ENCODE measurements around the gene ZNF578. TPM values are rescaled to one million over a fixed set of nuclear protein-coding genes. Genes with fewer than 3 reads are reported as not detected.

Gene ZNF578
- total and polyA plus RNA-seq, 2 of the 8 experiments (the other 6 are each of a cell fraction or from before 2014, with no cell fraction given): 1.6 to 4.2 TPM

GRCh38 chr19:52492201-52492993, 39.0 kb downstream of the ZNF578 start:
- Histone ChIP-seq H3K79me1 (ENCODE audit: low read depth, low read length) (no peaks in the 10 kb centered on the region), H4K20me1 (replicated peaks in 1 of 2; ENCODE audit: control insufficient read depth in 1 of 2, insufficient read depth in 2 of 2, low read length in 2 of 2) (no peaks in the 10 kb centered on the region), H3K27me3 (replicated peaks in 1 of 4; ENCODE audit: control insufficient read depth in 3 of 4, extremely low read depth in 1 of 4, insufficient read depth in 3 of 4, low read length in 3 of 4) (peaks cover 0 to 5% (median 0%) of the 10 kb centered on the region in 4 experiments; a peak in 2 of 7 replicates), H3K4me2 (ENCODE audit: insufficient read depth in 1 of 2, low read depth in 2 of 2, low read length in 2 of 2) (peak overlapping the region; percentile 71 to 76), H3K79me2 (ENCODE audit: control insufficient read depth in 1 of 2, insufficient read depth in 2 of 2, low read length in 2 of 2) (no peaks in the 10 kb centered on the region), H2BK12ac (ENCODE audit: low read depth, low read length) (no peak overlapping the region), H2BK120ac (replicated peaks; ENCODE audit: low read depth, low read length) (peak overlapping the region; percentile 18), H2AFZ (ENCODE audit: low read length) (peak overlapping the region; percentile 66; the same call in 1 of the 2 replicates), H3K4me3 (ENCODE audit: extremely low read depth in 1 of 4, insufficient read depth in 2 of 4, low read depth in 3 of 4, low read length in 4 of 4) (peak overlapping the region; percentile 41 to 67 (median 54)), H2BK20ac (ENCODE audit: low read length) (no peak overlapping the region), H2BK15ac (ENCODE audit: low read length) (no peak overlapping the region), H3K18ac (ENCODE audit: extremely low read depth, low read length) (0 out of 2 replicates have a peak overlapping the region, but pooled peaks have one; percentile 34), H3K23me2 (ENCODE audit: low read depth, low read length) (peaks cover 4% of the 10 kb centered on the region; the same call in 1 of the 2 replicates), H3K4ac (replicated peaks; ENCODE audit: insufficient read length, low read depth, low read length) (no peak overlapping the region), H4K8ac (ENCODE audit: extremely low read depth, insufficient read depth, low read length) (no peak overlapping the region; the same call in 1 of the 2 replicates), H2BK5ac (ENCODE audit: low read depth, low read length) (peak overlapping the region; percentile 44; the same call in 1 of the 2 replicates), H3K9ac (replicated peaks in 1 of 4; ENCODE audit: extremely low read depth in 1 of 4, low read depth in 3 of 4, low read length in 3 of 4) (peak overlapping the region in 1 of 4 experiments; percentile 35; a peak in 3 of 7 replicates), H3K4me1 (replicated peaks in 1 of 4; ENCODE audit: control insufficient read depth in 3 of 4, insufficient read depth in 4 of 4, low read length in 3 of 4) (peaks cover 0 to 7% (median 0%) of the 10 kb centered on the region in 4 experiments; a peak in 3 of 7 replicates), H3K36me3 (ENCODE audit: control insufficient read depth in 2 of 4, insufficient read depth in 4 of 4, low read length in 3 of 4) (no peaks in the 10 kb centered on the region), H3K23ac (ENCODE audit: insufficient read length) (no peak overlapping the region), H3K9me3 (ENCODE audit: insufficient read depth in 2 of 2, low read depth in 1 of 2, low read length in 1 of 2) (peaks cover 0 to 5% of the 10 kb centered on the region in 2 experiments; a peak in 1 of 4 replicates), H4K91ac (replicated peaks; ENCODE audit: insufficient read length, low read length) (no peak overlapping the region), H3K27ac (ENCODE audit: low read depth, low read length) (no peak overlapping the region), H4K5ac (ENCODE audit: insufficient read length, low read depth, low read length) (no peak overlapping the region), H3K14ac (ENCODE audit: insufficient read length) (no peak overlapping the region), H3K56ac (replicated peaks; ENCODE audit: insufficient read length, low read depth, low read length) (no peak overlapping the region), H2AK5ac (ENCODE audit: low read depth, low read length) (no peak overlapping the region)
- POLR2A ChIA-PET (ENCODE audit: partially characterized antibody): interaction anchor here (0.7 to 1.0 kb wide), 5 partner anchors 13 to 148 kb away, joined by 3 to 4 read pairs (median 3); no protein-coding TSS in a partner anchor
- CTCF ChIA-PET (ENCODE audit: partially characterized antibody): interaction anchor here (0.6 to 1.0 kb wide), 3 partner anchors 34 to 168 kb away, joined by 3 to 5 read pairs (median 4); no protein-coding TSS in a partner anchor
- 18% methylated on average over 31 of the region's 37 CpGs; no CpG with 5 or more reads in 1 of the 2 experiments for WGBS, 2 experiments (ENCODE audit: extremely low coverage in 1 of 2, insufficient coverage in 1 of 2, insufficient read length in 1 of 2, insufficient replicate concordance in 2 of 2, low coverage in 1 of 2, low lambda C conversion rate in 2 of 2, missing lambda C conversion rate in 1 of 2)
- peak; percentile 73 to 94 for DNase-seq (ENCODE audit: low read depth in 1 of 2, low spot score in 2 of 2)
- FAIRE-seq: peak; percentile 45
- TF ChIP-seq SP4 (IDR thresholded peaks at IDR 0.05; ENCODE audit: low read length) (no peak), TCF12 (IDR thresholded peaks at IDR 0.05; ENCODE audit: low read depth, low read length) (no peak), ATF3 (IDR thresholded peaks at IDR 0.05; ENCODE audit: insufficient read depth, low read depth, low read length) (no peak), GTF2F1 (IDR thresholded peaks at IDR 0.05; ENCODE audit: borderline replicate concordance, low read depth, low read length) (no peak), EP300 (IDR thresholded peaks at IDR 0.05; ENCODE audit: borderline replicate concordance in 1 of 2, low read depth in 2 of 2, low read length in 2 of 2) (no peak), POLR2AphosphoS5 (IDR thresholded peaks at IDR 0.05; ENCODE audit: low read depth, low read length) (no peak), EZH2 (IDR thresholded peaks at IDR 0.05; ENCODE audit: low read depth, low read length, severe bottlenecking) (no peak), KDM5A (IDR thresholded peaks at IDR 0.05; ENCODE audit: low read length) (no peak), KDM1A (IDR thresholded peaks at IDR 0.05; ENCODE audit: borderline replicate concordance, low read length) (no peak)

Data from H1 (cell line).